ENCODE results near the gene FLNB. TPM values are rescaled to one million over a fixed set of nuclear protein-coding genes. Genes with fewer than 3 reads are reported as not detected.

Gene FLNB
- total RNA-seq, 1 donor from 2014 or later: 32.0 TPM

DNA sequence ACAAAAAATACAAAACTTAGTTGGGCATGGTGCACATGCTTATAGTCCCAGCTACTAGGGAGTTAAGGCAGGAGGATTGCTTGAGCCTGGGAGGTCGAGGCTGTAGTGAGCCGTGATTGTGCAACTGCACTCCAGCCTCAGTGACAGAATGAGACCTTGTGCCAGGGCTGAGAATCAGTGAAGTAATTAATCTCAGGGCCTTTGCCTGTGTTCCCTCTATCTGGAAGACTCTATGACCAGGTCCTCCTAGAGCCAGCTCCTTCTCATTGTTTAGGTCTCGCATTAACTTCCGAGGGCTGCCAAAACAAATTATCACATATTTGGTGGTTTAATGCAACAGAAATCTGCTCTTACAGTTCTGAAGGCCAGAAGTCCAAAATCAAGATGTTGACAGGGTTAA, 41.4 kb upstream of the FLNB start:
- H2AFZ ChIP-seq (replicated peaks): no peak overlapping the region
- Mint-ChIP-seq H3K4me1 (peaks cover 10% of the 10 kb centered on the region), H3K27ac (no peak overlapping the region), H3K27me3 (ENCODE audit: insufficient read depth, low read depth) (peaks cover 5% of the 10 kb centered on the region), H3K9me3 (no peaks in the 10 kb centered on the region), H3K4me3 (no peak overlapping the region), H3K36me3 (no peaks in the 10 kb centered on the region)
- no peaks in the 10 kb centered on the region for H4K20me1 ChIP-seq (ENCODE audit: low read depth)
- no peak overlapping the region for H3K4me2 ChIP-seq
- H3K9ac ChIP-seq: no peak overlapping the region
- TF ChIP-seq EZH2phosphoT487 (IDR thresholded peaks at IDR 0.05): no peak
- no peak for TF ChIP-seq EZH2 (IDR thresholded peaks at IDR 0.05)
- TF ChIP-seq, protein P1, sequence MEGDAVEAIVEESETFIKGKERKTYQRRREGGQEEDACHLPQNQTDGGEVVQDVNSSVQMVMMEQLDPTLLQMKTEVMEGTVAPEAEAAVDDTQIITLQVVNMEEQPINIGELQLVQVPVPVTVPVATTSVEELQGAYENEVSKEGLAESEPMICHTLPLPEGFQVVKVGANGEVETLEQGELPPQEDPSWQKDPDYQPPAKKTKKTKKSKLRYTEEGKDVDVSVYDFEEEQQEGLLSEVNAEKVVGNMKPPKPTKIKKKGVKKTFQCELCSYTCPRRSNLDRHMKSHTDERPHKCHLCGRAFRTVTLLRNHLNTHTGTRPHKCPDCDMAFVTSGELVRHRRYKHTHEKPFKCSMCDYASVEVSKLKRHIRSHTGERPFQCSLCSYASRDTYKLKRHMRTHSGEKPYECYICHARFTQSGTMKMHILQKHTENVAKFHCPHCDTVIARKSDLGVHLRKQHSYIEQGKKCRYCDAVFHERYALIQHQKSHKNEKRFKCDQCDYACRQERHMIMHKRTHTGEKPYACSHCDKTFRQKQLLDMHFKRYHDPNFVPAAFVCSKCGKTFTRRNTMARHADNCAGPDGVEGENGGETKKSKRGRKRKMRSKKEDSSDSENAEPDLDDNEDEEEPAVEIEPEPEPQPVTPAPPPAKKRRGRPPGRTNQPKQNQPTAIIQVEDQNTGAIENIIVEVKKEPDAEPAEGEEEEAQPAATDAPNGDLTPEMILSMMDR (IDR thresholded peaks at IDR 0.05): no peak
- no peak for DNase-seq (ENCODE audit: low spot score)
- peaks cover 8% of the 10 kb centered on the region for H3F3A ChIP-seq (ENCODE audit: low read depth)
- no peaks in the 10 kb centered on the region for H3K9me3 ChIP-seq (ENCODE audit: low read depth)
- H3K36me3 ChIP-seq: no peaks in the 10 kb centered on the region
- no peak overlapping the region for H3K4me3 ChIP-seq
- no peaks in the 10 kb centered on the region for H3K27me3 ChIP-seq
- peaks cover 3% of the 10 kb centered on the region for H3K4me1 ChIP-seq
- H3K79me2 ChIP-seq (ENCODE audit: low read depth): no peaks in the 10 kb centered on the region
- H3K27ac ChIP-seq: no peak overlapping the region

DNA sequence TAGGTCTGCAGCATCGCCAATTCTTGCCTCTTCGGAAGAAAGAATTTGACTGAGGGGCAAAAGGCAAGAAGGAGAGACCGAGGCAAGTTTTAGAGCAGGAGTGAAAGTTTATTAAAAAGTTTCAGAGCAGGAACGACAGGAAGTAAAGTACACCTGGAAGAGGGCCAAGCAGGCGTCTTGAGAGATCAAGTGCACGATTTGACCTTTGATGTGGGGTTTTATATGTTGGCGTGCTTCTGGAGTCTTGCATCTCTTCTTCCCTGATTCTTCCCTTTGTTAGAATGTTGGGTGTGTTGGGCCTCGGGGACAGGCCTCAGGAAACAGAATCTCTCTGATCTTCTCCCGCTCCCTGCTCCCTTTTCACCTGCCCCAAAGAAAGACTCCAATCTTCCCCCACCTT, 40.6 kb upstream of the FLNB start:
- TF ChIP-seq EZH2phosphoT487 (IDR thresholded peaks at IDR 0.05): no peak
- Mint-ChIP-seq H3K4me3 (no peak overlapping the region), H3K27me3 (ENCODE audit: insufficient read depth, low read depth) (peaks cover 5% of the 10 kb centered on the region), H3K4me1 (peaks cover 14% of the 10 kb centered on the region), H3K27ac (peak overlapping the region; percentile 54), H3K36me3 (no peaks in the 10 kb centered on the region), H3K9me3 (no peaks in the 10 kb centered on the region)
- Histone ChIP-seq H3F3A (ENCODE audit: low read depth) (peaks cover 8% of the 10 kb centered on the region), H3K36me3 (no peaks in the 10 kb centered on the region), H3K4me2 (no peak overlapping the region), H3K9ac (no peak overlapping the region), H3K9me3 (ENCODE audit: low read depth) (no peaks in the 10 kb centered on the region), H3K79me2 (ENCODE audit: low read depth) (no peaks in the 10 kb centered on the region), H3K4me1 (peaks cover 3% of the 10 kb centered on the region), H3K4me3 (no peak overlapping the region), H3K27ac (no peak overlapping the region), H3K27me3 (no peaks in the 10 kb centered on the region), H4K20me1 (ENCODE audit: low read depth) (no peaks in the 10 kb centered on the region), H2AFZ (replicated peaks) (no peak overlapping the region)
- DNase-seq (ENCODE audit: low spot score): no peak

DNA sequence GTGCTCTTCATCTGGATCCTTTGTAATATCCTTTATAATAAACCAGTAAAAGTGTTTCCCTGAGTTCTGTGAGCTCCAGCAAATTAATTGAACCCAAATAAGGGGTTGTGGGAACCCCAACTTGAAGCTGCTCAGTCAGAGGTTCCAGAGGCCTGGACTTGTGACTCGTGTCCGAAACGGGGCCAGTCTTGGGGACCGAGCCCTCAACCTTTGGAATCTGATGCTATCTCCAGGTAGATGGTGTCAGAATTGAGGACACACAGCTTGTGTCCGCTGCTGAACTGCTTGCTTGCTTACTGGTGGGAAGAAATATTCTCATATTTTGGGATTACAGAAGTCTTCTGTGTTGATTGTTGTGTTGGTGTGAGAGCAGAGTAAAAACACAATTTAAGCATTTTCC, 39.7 kb upstream of the FLNB start:
- Histone ChIP-seq H3K9me3 (ENCODE audit: low read depth) (no peaks in the 10 kb centered on the region), H3K4me1 (peaks cover 3% of the 10 kb centered on the region), H3K27me3 (no peaks in the 10 kb centered on the region), H3K4me2 (no peak overlapping the region), H3K79me2 (ENCODE audit: low read depth) (no peaks in the 10 kb centered on the region), H2AFZ (replicated peaks) (no peak overlapping the region), H3F3A (ENCODE audit: low read depth) (peaks cover 8% of the 10 kb centered on the region), H4K20me1 (ENCODE audit: low read depth) (no peaks in the 10 kb centered on the region), H3K9ac (no peak overlapping the region), H3K36me3 (no peaks in the 10 kb centered on the region), H3K27ac (no peak overlapping the region), H3K4me3 (no peak overlapping the region)
- H3K4me3 Mint-ChIP-seq: no peak overlapping the region
- H3K36me3 Mint-ChIP-seq: no peaks in the 10 kb centered on the region
- H3K4me1 Mint-ChIP-seq: peaks cover 18% of the 10 kb centered on the region
- H3K27ac Mint-ChIP-seq: no peak overlapping the region
- DNase-seq (ENCODE audit: low spot score): no peak
- TF ChIP-seq, protein P1 (IDR thresholded peaks at IDR 0.05): no peak
- peaks cover 8% of the 10 kb centered on the region for H3K27me3 Mint-ChIP-seq (ENCODE audit: insufficient read depth, low read depth)
- H3K9me3 Mint-ChIP-seq: no peaks in the 10 kb centered on the region

DNA sequence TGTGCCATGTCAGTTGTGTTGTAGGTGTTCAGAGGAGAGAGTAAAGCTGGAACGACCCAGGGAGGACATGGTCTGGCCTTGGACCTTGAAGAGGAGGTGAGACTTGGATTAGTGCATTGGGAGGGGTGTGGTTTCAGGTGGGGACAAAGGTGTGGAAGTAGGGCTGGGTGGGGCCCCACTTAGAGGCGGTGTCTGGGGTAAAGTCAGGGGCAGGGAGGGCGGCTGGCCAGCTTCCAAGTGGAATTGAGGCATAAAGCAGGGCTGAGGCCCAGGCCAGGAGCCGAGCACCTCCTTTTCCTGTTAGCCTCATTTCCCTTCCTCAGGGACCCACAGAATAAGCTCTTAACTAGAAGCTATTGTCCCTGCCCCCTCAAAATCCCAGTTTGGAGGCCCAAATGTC, 36.2 kb upstream of the FLNB start:
- no peak overlapping the region for H3K4me3 Mint-ChIP-seq
- no peak for TF ChIP-seq EZH2 (IDR thresholded peaks at IDR 0.05)
- H3K36me3 Mint-ChIP-seq: no peaks in the 10 kb centered on the region
- H3K4me1 Mint-ChIP-seq: peaks cover 18% of the 10 kb centered on the region
- peaks cover 8% of the 10 kb centered on the region for H3F3A ChIP-seq (ENCODE audit: low read depth)
- H3K27ac ChIP-seq: no peak overlapping the region
- peak overlapping the region; percentile 98 for H3K27ac Mint-ChIP-seq
- peaks cover 3% of the 10 kb centered on the region for H3K4me1 ChIP-seq
- H3K27me3 ChIP-seq: no peaks in the 10 kb centered on the region
- H2AFZ ChIP-seq (replicated peaks): peak overlapping the region; percentile 89
- H3K36me3 ChIP-seq: no peaks in the 10 kb centered on the region
- H4K20me1 ChIP-seq (ENCODE audit: low read depth): no peaks in the 10 kb centered on the region
- no peaks in the 10 kb centered on the region for H3K79me2 ChIP-seq (ENCODE audit: low read depth)
- H3K9me3 Mint-ChIP-seq: no peaks in the 10 kb centered on the region
- no peaks in the 10 kb centered on the region for H3K9me3 ChIP-seq (ENCODE audit: low read depth)
- no peak overlapping the region for H3K9ac ChIP-seq
- H3K4me2 ChIP-seq: no peak overlapping the region
- H3K27me3 Mint-ChIP-seq (ENCODE audit: insufficient read depth, low read depth): peaks cover 7% of the 10 kb centered on the region
- DNase-seq (ENCODE audit: low spot score): no peak
- no peak overlapping the region for H3K4me3 ChIP-seq
